ENCODE data around the gene SPPL2B.
A peak's percentile ranks its signal among the peaks of the same experiment; 100 is the strongest.
"Not testable (repeated sequence)": the region's sequence is repeated elsewhere in the genome, so short reads cannot be mapped to it uniquely, and the experiment has no call there.

The SPPL2B gene

GRCh38 chr19:2328401-2329148 lies at the start of gene SPPL2B, which contains the start of gene LSM7:
Gene SPPL2B (plus strand): TSS chr19:2328684. CDS start chr19:2328710, 26 bp downstream.
Gene LSM7 (minus strand): TSS chr19:2328586. CDS start chr19:2328566, 20 bp downstream.
- DNase-seq = peak; percentile 94

GRCh38 chr19:2280633-2281264 lies 47.7 kb upstream of the SPPL2B start:
- DNase-seq = no peak

GRCh38 chr19:2281265-2282061 lies 47.0 kb upstream of the SPPL2B start:
- DNase-seq = not testable (repeated sequence)

GRCh38 chr19:2282062-2282861 lies 46.2 kb upstream of the SPPL2B start, which contains the start of gene PEAK3:
Gene PEAK3 (minus strand): TSS chr19:2282175. CDS start chr19:2280931, 1,244 bp downstream.
- DNase-seq = peak; percentile 85

GRCh38 chr19:2282862-2283237 lies 45.6 kb upstream of the SPPL2B start:
- DNase-seq = no peak

GRCh38 chr19:2283835-2284507 lies 44.5 kb upstream of the SPPL2B start:
- peak; percentile 10 for DNase-seq

GRCh38 chr19:2286402-2287140 lies 41.9 kb upstream of the SPPL2B start:
- DNase-seq = peak; percentile 11

- no peak for DNase-seq
Observed at GRCh38 chr19:2287585-2288337, 40.7 kb upstream of the SPPL2B start.

GRCh38 chr19:2288338-2288817 lies 40.1 kb upstream of the SPPL2B start:
- DNase-seq = no peak

- DNase-seq = no peak
Observed at GRCh38 chr19:2288818-2289713, 39.4 kb upstream of the SPPL2B start.

- no peak for DNase-seq
Observed at GRCh38 chr19:2289714-2290435, 38.6 kb upstream of the SPPL2B start.

- DNase-seq = no peak
Observed at GRCh38 chr19:2290441-2291184, 37.9 kb upstream of the SPPL2B start.

GRCh38 chr19:2291185-2291751 lies 37.2 kb upstream of the SPPL2B start:
- no peak for DNase-seq

- no peak for DNase-seq
Observed at GRCh38 chr19:2294687-2295335, 33.7 kb upstream of the SPPL2B start.

GRCh38 chr19:2296141-2296540 lies 32.3 kb upstream of the SPPL2B start:
- no peak for DNase-seq

GRCh38 chr19:2300533-2300932 lies 28.0 kb upstream of the SPPL2B start:
- no peak for DNase-seq
